Natural killer cell (primary cell): Measurements from ENCODE around the gene CMSS1. TPM values are rescaled to one million over a fixed set of nuclear protein-coding genes. Genes with fewer than 3 reads are reported as not detected.

Experiments used
- ATAC-seq, 3 donors: fragments of 150-1000 bp in 2 of 3; fragments of 200-7000 bp in 1 of 3; cut with Tn5 transposase; 1 replicate in 1 of 3; 2 replicates in 2 of 3; pipeline ENCODE4 v1.10.0; 2021; ENCODE audit warnings: mild to moderate bottlenecking in 2 of 3, moderate library complexity in 2 of 3
- DNase-seq, 2 donors: peaks; one replicate each; pipeline versions ENCODE4 v3.0.0 to v3.0.0-alpha.2; 2013 to 2021; ENCODE audit warnings: mixed read lengths in 1 of 2
- H3K27ac ChIP-seq: one replicate; pipeline ENCODE4 v1.5.1; 2013; ENCODE audit warnings: mild to moderate bottlenecking, low read length
- H3K27me3 ChIP-seq: one replicate; pipeline ENCODE4 v1.6.1; 2013; ENCODE audit warnings: low read length; ENCODE audit not compliant: control insufficient read depth, insufficient read depth
- H3K36me3 ChIP-seq: one replicate; pipeline ENCODE4 v1.6.1; 2013; ENCODE audit warnings: low read length; ENCODE audit not compliant: control insufficient read depth, insufficient read depth
- H3K4me1 ChIP-seq: one replicate; pipeline ENCODE4 v1.6.1; 2013; ENCODE audit warnings: low read length; ENCODE audit not compliant: control insufficient read depth, insufficient read depth
- H3K4me3 ChIP-seq: one replicate; pipeline ENCODE4 v1.5.1; 2013; ENCODE audit warnings: low read length
- H3K9me3 ChIP-seq: one replicate; pipeline ENCODE4 v1.6.1; 2013; ENCODE audit warnings: low read length; ENCODE audit not compliant: control insufficient read depth, insufficient read depth
- H3K27ac Mint-ChIP-seq, 2 donors: one replicate each; pipeline ENCODE4 v1.8.0; 2022; ENCODE audit warnings: mild to moderate bottlenecking in 2 of 2, mixed read lengths in 2 of 2, moderate library complexity in 1 of 2
- H3K27me3 Mint-ChIP-seq, 2 donors: one replicate each; pipeline ENCODE4 v1.8.0; 2022; ENCODE audit warnings: low read depth in 2 of 2, mixed read lengths in 2 of 2
- H3K36me3 Mint-ChIP-seq: one replicate; pipeline ENCODE4 v1.8.0; 2022; ENCODE audit warnings: mixed read lengths
- H3K4me1 Mint-ChIP-seq, 2 donors: one replicate each; pipeline ENCODE4 v1.8.0; 2022; ENCODE audit warnings: mixed read lengths in 2 of 2
- H3K4me3 Mint-ChIP-seq: one replicate; pipeline ENCODE4 v1.8.0; 2022; ENCODE audit warnings: mild to moderate bottlenecking, moderate library complexity, mixed read lengths
- H3K9me3 Mint-ChIP-seq, 2 donors: one replicate each; pipeline ENCODE4 v1.8.0; 2022; ENCODE audit warnings: mixed read lengths in 2 of 2
- WGBS: methylation state at CpG from one replicate; pipeline ENCODE4 v1.1.7; 2013; ENCODE audit warnings: missing lambda C conversion rate; ENCODE audit not compliant: insufficient coverage; 5-methylcytosine and 5-hydroxymethylcytosine counted together
- intact Hi-C: fragments of 100-400 bp; cut with micrococcal nuclease; formaldehyde crosslinking; loops from one replicate; pipeline ENCODE4 v1.14.2; 2022
- total RNA-seq, 4 donors: library from RNA; stranded (reverse); fragments of 120-200 nt in 1 of 4; gene quantifications; one replicate each; pipeline versions ENCODE4 v1.2.3 to v1.2.4, GENCODE V29; 2013 to 2022
- TF ChIP-seq, protein P1 (sequence below): fragments of 200-600 bp; IDR thresholded peaks from one replicate; pipeline ENCODE4 v1.8.0; 2022; ENCODE audit warnings: antibody characterized with exemption

Gene CMSS1
- total RNA-seq, 3 donors from 2014 or later (not counting 1 experiment from before 2014, with no cell fraction given), result 7.8 to 12.7 (median 9.2) TPM

DNA sequence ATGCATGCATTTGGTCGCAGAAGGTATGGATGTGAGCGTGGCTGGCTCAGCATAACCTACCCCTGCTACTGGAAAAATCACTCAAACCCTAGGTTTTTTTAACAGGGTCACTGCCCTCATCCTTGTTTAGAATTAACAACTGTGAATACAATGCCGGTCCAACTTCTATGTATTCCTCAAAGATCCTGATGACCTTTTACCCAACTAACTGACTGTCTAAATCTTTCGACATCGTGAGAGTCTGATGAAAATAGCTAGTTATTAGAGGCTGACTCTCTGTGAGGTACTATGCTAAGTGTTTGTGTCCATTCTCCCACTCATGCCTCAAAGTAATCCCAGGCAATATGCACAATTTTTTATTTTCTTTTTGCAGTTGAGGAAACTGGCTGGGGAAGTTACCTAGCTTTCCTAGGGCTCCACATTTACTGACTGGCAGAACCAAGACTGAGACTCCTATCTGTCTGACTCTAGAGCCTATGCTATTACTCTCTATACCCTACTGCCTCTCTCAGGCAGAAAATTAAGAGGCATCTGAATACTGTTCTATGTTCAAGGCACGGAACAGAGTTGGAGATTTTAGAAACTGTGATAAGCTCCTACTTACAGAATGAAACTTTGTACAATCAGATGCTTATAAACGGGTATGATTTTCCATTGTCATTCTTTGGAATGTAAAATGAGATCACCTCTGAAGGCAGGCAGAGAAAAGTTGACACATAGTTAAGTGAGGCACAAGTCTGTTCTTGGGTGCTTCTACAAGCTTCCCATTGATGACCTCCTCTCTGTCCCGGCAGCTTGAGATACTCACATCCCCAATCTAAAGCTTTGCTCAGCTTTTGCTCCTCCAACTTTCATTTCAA is 240.3 kb downstream of the CMSS1 start:
- no peak overlapping the region for H3K4me3 ChIP-seq
- no peaks in the 10 kb centered on the region for H3K9me3 ChIP-seq
- Mint-ChIP-seq H3K9me3 (no peaks in the 10 kb centered on the region), H3K4me1 (peaks cover 28 to 35% of the 10 kb centered on the region in 2 donors), H3K4me3 (no peak overlapping the region), H3K36me3 (no peaks in the 10 kb centered on the region), H3K27ac (no peak overlapping the region), H3K27me3 (no peaks in the 10 kb centered on the region)
- 97% methylated on average over 6 of the region's 8 CpGs for WGBS
- no peaks in the 10 kb centered on the region for H3K36me3 ChIP-seq
- no peaks in the 10 kb centered on the region for H3K27me3 ChIP-seq
- intact Hi-C loops, result no loop called here
- TF ChIP-seq, protein P1, sequence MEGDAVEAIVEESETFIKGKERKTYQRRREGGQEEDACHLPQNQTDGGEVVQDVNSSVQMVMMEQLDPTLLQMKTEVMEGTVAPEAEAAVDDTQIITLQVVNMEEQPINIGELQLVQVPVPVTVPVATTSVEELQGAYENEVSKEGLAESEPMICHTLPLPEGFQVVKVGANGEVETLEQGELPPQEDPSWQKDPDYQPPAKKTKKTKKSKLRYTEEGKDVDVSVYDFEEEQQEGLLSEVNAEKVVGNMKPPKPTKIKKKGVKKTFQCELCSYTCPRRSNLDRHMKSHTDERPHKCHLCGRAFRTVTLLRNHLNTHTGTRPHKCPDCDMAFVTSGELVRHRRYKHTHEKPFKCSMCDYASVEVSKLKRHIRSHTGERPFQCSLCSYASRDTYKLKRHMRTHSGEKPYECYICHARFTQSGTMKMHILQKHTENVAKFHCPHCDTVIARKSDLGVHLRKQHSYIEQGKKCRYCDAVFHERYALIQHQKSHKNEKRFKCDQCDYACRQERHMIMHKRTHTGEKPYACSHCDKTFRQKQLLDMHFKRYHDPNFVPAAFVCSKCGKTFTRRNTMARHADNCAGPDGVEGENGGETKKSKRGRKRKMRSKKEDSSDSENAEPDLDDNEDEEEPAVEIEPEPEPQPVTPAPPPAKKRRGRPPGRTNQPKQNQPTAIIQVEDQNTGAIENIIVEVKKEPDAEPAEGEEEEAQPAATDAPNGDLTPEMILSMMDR, result no peak
- peaks cover 12% of the 10 kb centered on the region for H3K4me1 ChIP-seq
- ATAC-seq, result no peak
- no peak for DNase-seq
- no peak overlapping the region for H3K27ac ChIP-seq

DNA sequence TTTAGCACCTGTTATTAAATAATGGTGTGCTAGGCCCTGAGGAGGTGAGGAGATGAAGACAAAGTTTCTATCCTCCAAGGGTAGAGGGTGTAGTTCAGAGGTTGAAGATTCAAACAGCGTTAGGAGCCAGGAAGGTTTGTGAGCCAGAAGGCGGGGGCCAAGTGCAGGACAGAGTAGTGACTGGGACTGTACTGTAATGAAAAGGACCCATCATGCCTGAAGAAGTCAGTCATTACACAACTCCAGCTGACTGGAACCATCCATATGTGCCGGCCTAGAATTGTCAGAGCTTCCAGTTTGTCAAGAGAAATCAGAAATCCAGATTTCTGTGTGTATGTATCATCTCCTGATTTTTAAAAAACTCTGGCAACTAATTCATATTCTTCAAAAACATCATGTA is 241.8 kb downstream of the CMSS1 start:
- H3K4me1 ChIP-seq, result peaks cover 12% of the 10 kb centered on the region
- no peak overlapping the region for H3K27ac ChIP-seq
- H3K9me3 ChIP-seq, result no peaks in the 10 kb centered on the region
- Mint-ChIP-seq H3K4me3 (no peak overlapping the region), H3K27ac (no peak overlapping the region), H3K9me3 (no peaks in the 10 kb centered on the region), H3K36me3 (no peaks in the 10 kb centered on the region), H3K27me3 (no peaks in the 10 kb centered on the region), H3K4me1 (peaks cover 28 to 35% of the 10 kb centered on the region in 2 donors)
- TF ChIP-seq, protein P1, result no peak
- DNase-seq (no peak), ATAC-seq (no peak)
- intact Hi-C loops, result no loop called here
- WGBS, result 97% methylated on average over 3 of the region's 3 CpGs
- H3K36me3 ChIP-seq, result no peaks in the 10 kb centered on the region
- no peak overlapping the region for H3K4me3 ChIP-seq
- no peaks in the 10 kb centered on the region for H3K27me3 ChIP-seq

DNA sequence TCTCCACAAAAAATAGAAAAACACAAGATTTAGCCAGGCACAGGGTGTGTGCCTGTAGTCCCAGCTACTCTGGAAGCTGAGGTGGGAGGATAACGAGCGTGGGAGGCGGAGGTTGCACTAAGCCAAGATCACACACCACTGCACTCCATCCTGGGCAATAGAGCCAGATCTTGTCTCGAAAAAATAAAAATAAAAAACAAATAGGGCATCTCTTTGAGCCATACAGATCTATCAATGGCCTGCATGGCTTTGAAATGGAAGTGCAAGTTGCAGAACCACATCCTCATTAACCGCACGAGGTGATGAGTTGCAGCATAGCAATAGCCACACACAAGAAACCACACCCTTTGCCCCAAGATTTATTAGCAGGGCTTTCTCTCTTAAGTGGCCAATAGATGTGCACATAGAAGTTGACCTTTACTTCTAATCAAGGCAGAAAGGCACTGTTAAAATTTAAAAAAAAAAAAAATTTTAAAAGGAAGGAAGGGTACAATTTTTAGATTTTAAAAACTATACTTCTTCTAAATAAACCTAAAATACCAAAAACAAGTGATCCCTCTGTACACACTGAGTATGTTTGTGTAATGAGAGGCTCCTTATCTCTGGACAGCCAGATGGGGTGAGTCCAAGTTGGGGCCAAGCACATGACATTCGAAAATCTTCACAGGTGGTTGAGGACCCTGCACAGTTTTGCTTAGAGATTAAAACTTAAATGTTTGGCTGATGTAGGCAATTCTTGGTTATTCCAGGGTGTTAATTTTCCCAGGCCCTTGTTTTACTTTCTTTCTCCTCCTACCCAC is 243.2 kb downstream of the CMSS1 start:
- TF ChIP-seq, protein P1, result no peak
- Histone ChIP-seq H3K4me1 (peaks cover 12% of the 10 kb centered on the region), H3K9me3 (no peaks in the 10 kb centered on the region), H3K36me3 (no peaks in the 10 kb centered on the region), H3K4me3 (no peak overlapping the region), H3K27me3 (no peaks in the 10 kb centered on the region), H3K27ac (no peak overlapping the region)
- intact Hi-C loops, result no loop called here
- no peaks in the 10 kb centered on the region for H3K9me3 Mint-ChIP-seq
- DNase-seq (peak in 1 of 2 donors; percentile 19), ATAC-seq (peak; percentile 81 to 96 (median 85))
- peak overlapping the region; percentile 62 for H3K4me3 Mint-ChIP-seq
- no peaks in the 10 kb centered on the region for H3K27me3 Mint-ChIP-seq
- H3K4me1 Mint-ChIP-seq, result peaks cover 28 to 35% of the 10 kb centered on the region in 2 donors
- peak overlapping the region in 1 of 2 donors; percentile 69 for H3K27ac Mint-ChIP-seq
- WGBS, result 44% methylated on average over 7 of the region's 7 CpGs
- H3K36me3 Mint-ChIP-seq, result no peaks in the 10 kb centered on the region
